WTC11 (cell line): ENCODE measurements around the gene CEACAM4. TPM values are rescaled to one million over a fixed set of nuclear protein-coding genes. Genes with fewer than 3 reads are reported as not detected.

ENCODE experiments used
- ATAC-seq: fragments of 200-7000 bp; cut with Tn5 transposase; 2 replicates; pipeline ENCODE4 v1.10.0; 2021; ENCODE audit warnings: mild to moderate bottlenecking, moderate library complexity
- CTCF ChIA-PET: fragments of 300-600 bp; sonication (Branson Sonifier 250); formaldehyde crosslinking; loops from one replicate; lab custom pipeline; 2021; ENCODE audit warnings: antibody characterized with exemption; lab: Charles Lee
- POLR2A ChIA-PET: fragments of 350-600 bp; sonication (Branson Sonifier 250); formaldehyde crosslinking; loops from one replicate; lab custom pipeline; 2021; ENCODE audit warnings: antibody characterized with exemption; lab: Charles Lee
- DNase-seq: peaks from one replicate; pipeline ENCODE4 v3.0.0; 2021; ENCODE audit warnings: low spot score
- H3K27ac Mint-ChIP-seq: 2 replicates; pipeline ENCODE4 v1.8.0; 2021; ENCODE audit warnings: mixed read lengths
- H3K27me3 Mint-ChIP-seq: 2 replicates; pipeline ENCODE4 v1.8.0; 2021; ENCODE audit warnings: low read depth, mild to moderate bottlenecking, moderate library complexity, mixed read lengths
- H3K36me3 Mint-ChIP-seq: 2 replicates; pipeline ENCODE4 v1.8.0; 2021; ENCODE audit warnings: mixed read lengths
- H3K4me1 Mint-ChIP-seq: 2 replicates; pipeline ENCODE4 v1.8.0; 2022; ENCODE audit warnings: mixed read lengths
- H3K4me3 Mint-ChIP-seq: 2 replicates; pipeline ENCODE4 v1.8.0; 2021; ENCODE audit warnings: mild to moderate bottlenecking, moderate library complexity, mixed read lengths
- H3K9me3 Mint-ChIP-seq: 2 replicates; pipeline ENCODE4 v1.8.0; 2021; ENCODE audit warnings: mixed read lengths
- CBFB ChIP-seq: sonication (generic); formaldehyde crosslinking; IDR thresholded peaks from 2 replicates; pipeline ENCODE4 v1.8.1; 2022; ENCODE audit warnings: mild to moderate bottlenecking, low read depth, missing genetic modification reagents
- CREB1 ChIP-seq: sonication (generic); formaldehyde crosslinking; IDR thresholded peaks from 2 replicates; pipeline ENCODE4 v1.8.0; 2023; ENCODE audit warnings: mild to moderate bottlenecking, missing genetic modification reagents
- ESRRA ChIP-seq: sonication (generic); formaldehyde crosslinking; IDR thresholded peaks from 2 replicates; pipeline ENCODE4 v1.8.1; 2022; ENCODE audit warnings: mild to moderate bottlenecking, missing genetic modification reagents, borderline replicate concordance
- ETV6 ChIP-seq: sonication (generic); formaldehyde crosslinking; IDR thresholded peaks from 2 replicates; pipeline ENCODE4 v1.8.1; 2022; ENCODE audit warnings: mild to moderate bottlenecking, missing genetic modification reagents
- FOXJ3 ChIP-seq: sonication (generic); formaldehyde crosslinking; IDR thresholded peaks from 2 replicates; pipeline ENCODE4 v1.9.0; 2021; ENCODE audit warnings: missing genetic modification reagents, mild to moderate bottlenecking, borderline replicate concordance
- HMGXB4 ChIP-seq: sonication (generic); formaldehyde crosslinking; IDR thresholded peaks from 2 replicates; pipeline ENCODE4 v1.8.1; 2023; ENCODE audit warnings: mild to moderate bottlenecking, moderate library complexity, missing genetic modification reagents
- JUN ChIP-seq: sonication (generic); formaldehyde crosslinking; IDR thresholded peaks from 2 replicates; pipeline ENCODE4 v1.8.0; 2023; ENCODE audit warnings: mild to moderate bottlenecking, missing genetic modification reagents
- SMAD4 ChIP-seq: sonication (generic); formaldehyde crosslinking; IDR thresholded peaks from 2 replicates; pipeline ENCODE4 v1.8.0; 2022; ENCODE audit warnings: mild to moderate bottlenecking, missing genetic modification reagents
- SOX15 ChIP-seq: fragments of 250-450 bp; sonication (Bioruptor Pico); IDR thresholded peaks from 2 replicates; pipeline ENCODE4 v1.9.0; 2021; ENCODE audit warnings: mild to moderate bottlenecking
- TP53 ChIP-seq: sonication (generic); formaldehyde crosslinking; IDR thresholded peaks from 2 replicates; pipeline ENCODE4 v1.8.1; 2023; ENCODE audit warnings: mild to moderate bottlenecking, missing genetic modification reagents
- ZNF138 ChIP-seq: sonication (generic); formaldehyde crosslinking; conservative IDR thresholded peaks from 2 replicates; pipeline ENCODE4 v1.8.1; 2022; ENCODE audit warnings: mild to moderate bottlenecking, moderate library complexity, missing genetic modification reagents
- ZNF317 ChIP-seq: sonication (generic); formaldehyde crosslinking; IDR thresholded peaks from 2 replicates; pipeline ENCODE4 v1.8.1; 2023; ENCODE audit warnings: low read depth, mild to moderate bottlenecking, moderate library complexity, missing genetic modification reagents, borderline replicate concordance
- ZNF671 ChIP-seq: fragments of 250-450 bp; sonication (Bioruptor Pico); IDR thresholded peaks from 2 replicates; pipeline ENCODE4 v1.8.0; 2021; ENCODE audit warnings: mild to moderate bottlenecking
- ZSCAN18 ChIP-seq: fragments of 250-450 bp; sonication (Bioruptor Pico); IDR thresholded peaks from 2 replicates; pipeline ENCODE4 v2.1.2; 2022; ENCODE audit warnings: mild to moderate bottlenecking, moderate library complexity
- total RNA-seq: library from RNA; stranded (reverse); gene quantifications from 3 replicates; pipeline ENCODE4 v1.2.3, GENCODE V29; 2021
- TF ChIP-seq, protein P1 (sequence below): sonication (generic); formaldehyde crosslinking; IDR thresholded peaks from 2 replicates; pipeline ENCODE4 v1.8.0; 2022; ENCODE audit warnings: missing genetic modification reagents
- TF ChIP-seq, protein P2 (sequence below): fragments of 250-450 bp; sonication (Bioruptor Pico); IDR thresholded peaks from 2 replicates; pipeline ENCODE4 v1.8.0; 2021; ENCODE audit warnings: mild to moderate bottlenecking
- TF ChIP-seq, protein P3 (sequence below): fragments of 250-450 bp; sonication (Bioruptor Pico); IDR thresholded peaks from 2 replicates; pipeline ENCODE4 v1.9.0; 2021; ENCODE audit warnings: mild to moderate bottlenecking

The CEACAM4 gene
- total RNA-seq, 1 experiment from 2014 or later: not detected

- DNase-seq (peak; percentile 4), ATAC-seq (no peak)
- no peaks in the 10 kb centered on the region for H3K4me1 Mint-ChIP-seq
- no peaks in the 10 kb centered on the region for H3K9me3 Mint-ChIP-seq
- no peaks in the 10 kb centered on the region for H3K36me3 Mint-ChIP-seq
- ChIA-PET CTCF (interaction anchor here (0.9 to 1.3 kb wide), 2 partner anchors 24 to 135 kb away, joined by 3 to 4 read pairs; no protein-coding TSS in a partner anchor), POLR2A (no interaction called here)
- peaks cover 30% of the 10 kb centered on the region for H3K27me3 Mint-ChIP-seq
- H3K27ac Mint-ChIP-seq: no peak overlapping the region
- no peak overlapping the region for H3K4me3 Mint-ChIP-seq
- TF ChIP-seq ZNF138 (CRISPR knock-in tag) (no peak), ZNF671 (CRISPR knock-in tag) (no peak), SMAD4 (CRISPR knock-in tag) (no peak), CBFB (no peak), ZSCAN18 (CRISPR knock-in tag) (no peak), ESRRA (CRISPR knock-in tag) (no peak), HMGXB4 (CRISPR knock-in tag) (no peak), JUN (CRISPR knock-in tag) (no peak), SOX15 (CRISPR knock-in tag) (no peak), CREB1 (CRISPR knock-in tag) (no peak), ZNF317 (CRISPR knock-in tag) (no peak), ETV6 (CRISPR knock-in tag) (no peak), TP53 (CRISPR knock-in tag) (no peak), FOXJ3 (CRISPR knock-in tag) (no peak)
- TF ChIP-seq, protein P1, sequence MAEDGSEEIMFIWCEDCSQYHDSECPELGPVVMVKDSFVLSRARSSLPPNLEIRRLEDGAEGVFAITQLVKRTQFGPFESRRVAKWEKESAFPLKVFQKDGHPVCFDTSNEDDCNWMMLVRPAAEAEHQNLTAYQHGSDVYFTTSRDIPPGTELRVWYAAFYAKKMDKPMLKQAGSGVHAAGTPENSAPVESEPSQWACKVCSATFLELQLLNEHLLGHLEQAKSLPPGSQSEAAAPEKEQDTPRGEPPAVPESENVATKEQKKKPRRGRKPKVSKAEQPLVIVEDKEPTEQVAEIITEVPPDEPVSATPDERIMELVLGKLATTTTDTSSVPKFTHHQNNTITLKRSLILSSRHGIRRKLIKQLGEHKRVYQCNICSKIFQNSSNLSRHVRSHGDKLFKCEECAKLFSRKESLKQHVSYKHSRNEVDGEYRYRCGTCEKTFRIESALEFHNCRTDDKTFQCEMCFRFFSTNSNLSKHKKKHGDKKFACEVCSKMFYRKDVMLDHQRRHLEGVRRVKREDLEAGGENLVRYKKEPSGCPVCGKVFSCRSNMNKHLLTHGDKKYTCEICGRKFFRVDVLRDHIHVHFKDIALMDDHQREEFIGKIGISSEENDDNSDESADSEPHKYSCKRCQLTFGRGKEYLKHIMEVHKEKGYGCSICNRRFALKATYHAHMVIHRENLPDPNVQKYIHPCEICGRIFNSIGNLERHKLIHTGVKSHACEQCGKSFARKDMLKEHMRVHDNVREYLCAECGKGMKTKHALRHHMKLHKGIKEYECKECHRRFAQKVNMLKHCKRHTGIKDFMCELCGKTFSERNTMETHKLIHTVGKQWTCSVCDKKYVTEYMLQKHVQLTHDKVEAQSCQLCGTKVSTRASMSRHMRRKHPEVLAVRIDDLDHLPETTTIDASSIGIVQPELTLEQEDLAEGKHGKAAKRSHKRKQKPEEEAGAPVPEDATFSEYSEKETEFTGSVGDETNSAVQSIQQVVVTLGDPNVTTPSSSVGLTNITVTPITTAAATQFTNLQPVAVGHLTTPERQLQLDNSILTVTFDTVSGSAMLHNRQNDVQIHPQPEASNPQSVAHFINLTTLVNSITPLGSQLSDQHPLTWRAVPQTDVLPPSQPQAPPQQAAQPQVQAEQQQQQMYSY: no peak
- TF ChIP-seq, protein P2, sequence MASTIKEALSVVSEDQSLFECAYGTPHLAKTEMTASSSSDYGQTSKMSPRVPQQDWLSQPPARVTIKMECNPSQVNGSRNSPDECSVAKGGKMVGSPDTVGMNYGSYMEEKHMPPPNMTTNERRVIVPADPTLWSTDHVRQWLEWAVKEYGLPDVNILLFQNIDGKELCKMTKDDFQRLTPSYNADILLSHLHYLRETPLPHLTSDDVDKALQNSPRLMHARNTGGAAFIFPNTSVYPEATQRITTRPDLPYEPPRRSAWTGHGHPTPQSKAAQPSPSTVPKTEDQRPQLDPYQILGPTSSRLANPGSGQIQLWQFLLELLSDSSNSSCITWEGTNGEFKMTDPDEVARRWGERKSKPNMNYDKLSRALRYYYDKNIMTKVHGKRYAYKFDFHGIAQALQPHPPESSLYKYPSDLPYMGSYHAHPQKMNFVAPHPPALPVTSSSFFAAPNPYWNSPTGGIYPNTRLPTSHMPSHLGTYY: no peak
- TF ChIP-seq, protein P3, sequence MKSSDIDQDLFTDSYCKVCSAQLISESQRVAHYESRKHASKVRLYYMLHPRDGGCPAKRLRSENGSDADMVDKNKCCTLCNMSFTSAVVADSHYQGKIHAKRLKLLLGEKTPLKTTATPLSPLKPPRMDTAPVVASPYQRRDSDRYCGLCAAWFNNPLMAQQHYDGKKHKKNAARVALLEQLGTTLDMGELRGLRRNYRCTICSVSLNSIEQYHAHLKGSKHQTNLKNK: no peak
Measured at GRCh38 chr19:41617941-41618730, 8.7 kb downstream of the CEACAM4 start.
